K562 (cell line): ENCODE data around the gene LEMD1.

Source experiments
- ETS1 ChIP-seq: conservative IDR thresholded peaks from 2 replicates; pipeline ENCODE4 v1.6.1; 2011; ENCODE audit warnings: low read depth, mild to moderate bottlenecking, low read length; ENCODE audit not compliant: control insufficient read depth
- JUND ChIP-seq, 2 experiments: IDR thresholded peaks; 2 replicates in 1 of 2; 3 replicates in 1 of 2; pipeline ENCODE4 v1.6.1; 2011; ENCODE audit warnings: borderline replicate concordance in 2 of 2, low read depth in 2 of 2, low read length in 2 of 2, improper control_type of control experiment in 1 of 2, missing biosample characterization in 1 of 2, missing genetic modification characterization in 1 of 2, missing genetic modification reagents in 1 of 2
- PCBP2 ChIP-seq: fragments of 200-400 bp; formaldehyde crosslinking; IDR thresholded peaks from 2 replicates; pipeline ENCODE4 v1.6.1; 2018; ENCODE audit warnings: low read length, low read depth, mild to moderate bottlenecking, moderate library complexity; ENCODE audit not compliant: poor library complexity, severe bottlenecking
- PKNOX1 ChIP-seq: fragments of 450-650 bp; IDR thresholded peaks from 2 replicates; pipeline ENCODE4 v1.6.1; 2016
- PTRF ChIP-seq: fragments of 450-650 bp; IDR thresholded peaks from 2 replicates; pipeline ENCODE4 v1.6.1; 2016; ENCODE audit warnings: mild to moderate bottlenecking, missing genetic modification characterization, missing compliant biosample characterization
- RFX5 ChIP-seq: IDR thresholded peaks from 2 replicates; pipeline ENCODE4 v1.6.1; 2011; ENCODE audit warnings: low read depth, mild to moderate bottlenecking, improper control_type of control experiment, low read length
- SUPT5H ChIP-seq: fragments of 450-650 bp; IDR thresholded peaks from 2 replicates; pipeline ENCODE4 v1.6.1; 2016
- ZFP30 ChIP-seq: fragments of 250-450 bp; sonication (Bioruptor Pico); IDR thresholded peaks from 2 replicates; pipeline ENCODE4 v1.8.0; 2022; ENCODE audit warnings: moderate library complexity, mild to moderate bottlenecking, inconsistent platforms, borderline replicate concordance
- ZNF696 ChIP-seq: fragments of 250-450 bp; sonication (Bioruptor Pico); conservative IDR thresholded peaks from 2 replicates; pipeline ENCODE4 v1.4.0; 2020; ENCODE audit warnings: mild to moderate bottlenecking, moderate library complexity

- no peak for TF ChIP-seq ETS1
- TF ChIP-seq JUND (IDR thresholded peaks at IDR 0.05; ENCODE audit: borderline replicate concordance, low read depth, low read length) = no peak
- TF ChIP-seq JUND (tag; IDR thresholded peaks at IDR 0.05; ENCODE audit: borderline replicate concordance, low read depth, low read length) = no peak
- no peak for TF ChIP-seq ZFP30 (CRISPR knock-in tag)
- no peak for TF ChIP-seq PKNOX1
- no peak for TF ChIP-seq PTRF
- no peak for TF ChIP-seq PCBP2
- no peak for TF ChIP-seq SUPT5H
- no peak for TF ChIP-seq ZNF696 (CRISPR knock-in tag)
- no peak for TF ChIP-seq RFX5
These were observed 33.1 kb upstream of the LEMD1 start for GRCh38 chr1:205454903-205455335.
